ENCODE measurements around the gene VSNL1. TPM values are rescaled to one million over a fixed set of nuclear protein-coding genes. Genes with fewer than 3 reads are reported as not detected.

VSNL1 gene
- total RNA-seq, 1 donor from 2014 or later: 0.13 TPM

DNA sequence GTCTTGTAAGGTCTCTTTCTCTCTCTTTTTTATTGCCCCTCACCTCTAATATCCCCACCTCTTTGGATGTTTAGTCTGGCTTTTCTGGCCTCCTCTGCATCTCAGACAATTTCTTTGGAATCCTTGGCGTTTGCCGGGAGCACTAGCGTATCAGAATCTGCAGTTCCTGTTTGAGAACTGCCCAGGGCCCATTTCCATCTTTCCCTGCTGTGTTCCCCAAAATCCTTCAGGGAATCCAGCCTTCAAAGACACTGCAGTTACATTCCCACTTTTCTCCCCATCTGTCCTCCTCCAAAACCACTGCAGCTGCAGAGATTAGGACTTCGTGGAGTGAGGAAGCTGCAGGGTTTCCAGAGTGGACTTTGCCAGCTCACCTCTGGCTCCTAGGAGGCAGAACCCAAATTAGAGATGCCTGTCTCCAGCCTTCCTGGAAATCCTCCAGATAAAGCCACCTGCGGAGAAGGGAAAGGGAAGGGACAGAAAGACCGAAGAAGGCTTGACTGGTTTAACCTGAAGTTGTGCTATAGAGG is 2.7 kb downstream of the VSNL1 start:
- TF ChIP-seq, protein P1, sequence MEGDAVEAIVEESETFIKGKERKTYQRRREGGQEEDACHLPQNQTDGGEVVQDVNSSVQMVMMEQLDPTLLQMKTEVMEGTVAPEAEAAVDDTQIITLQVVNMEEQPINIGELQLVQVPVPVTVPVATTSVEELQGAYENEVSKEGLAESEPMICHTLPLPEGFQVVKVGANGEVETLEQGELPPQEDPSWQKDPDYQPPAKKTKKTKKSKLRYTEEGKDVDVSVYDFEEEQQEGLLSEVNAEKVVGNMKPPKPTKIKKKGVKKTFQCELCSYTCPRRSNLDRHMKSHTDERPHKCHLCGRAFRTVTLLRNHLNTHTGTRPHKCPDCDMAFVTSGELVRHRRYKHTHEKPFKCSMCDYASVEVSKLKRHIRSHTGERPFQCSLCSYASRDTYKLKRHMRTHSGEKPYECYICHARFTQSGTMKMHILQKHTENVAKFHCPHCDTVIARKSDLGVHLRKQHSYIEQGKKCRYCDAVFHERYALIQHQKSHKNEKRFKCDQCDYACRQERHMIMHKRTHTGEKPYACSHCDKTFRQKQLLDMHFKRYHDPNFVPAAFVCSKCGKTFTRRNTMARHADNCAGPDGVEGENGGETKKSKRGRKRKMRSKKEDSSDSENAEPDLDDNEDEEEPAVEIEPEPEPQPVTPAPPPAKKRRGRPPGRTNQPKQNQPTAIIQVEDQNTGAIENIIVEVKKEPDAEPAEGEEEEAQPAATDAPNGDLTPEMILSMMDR (IDR thresholded peaks at IDR 0.05; ENCODE audit: insufficient read depth, low read length, poor library complexity, severe bottlenecking): no peak
- Histone ChIP-seq H3K4me3 (ENCODE audit: low read depth, low read length) (no peak overlapping the region), H3K36me3 (ENCODE audit: control insufficient read depth, insufficient read depth, low read length) (no peaks in the 10 kb centered on the region), H3K27me3 (ENCODE audit: control insufficient read depth, insufficient read depth, low read length) (peaks cover 3% of the 10 kb centered on the region)
- DNase-seq (ENCODE audit: low read depth): no peak

DNA sequence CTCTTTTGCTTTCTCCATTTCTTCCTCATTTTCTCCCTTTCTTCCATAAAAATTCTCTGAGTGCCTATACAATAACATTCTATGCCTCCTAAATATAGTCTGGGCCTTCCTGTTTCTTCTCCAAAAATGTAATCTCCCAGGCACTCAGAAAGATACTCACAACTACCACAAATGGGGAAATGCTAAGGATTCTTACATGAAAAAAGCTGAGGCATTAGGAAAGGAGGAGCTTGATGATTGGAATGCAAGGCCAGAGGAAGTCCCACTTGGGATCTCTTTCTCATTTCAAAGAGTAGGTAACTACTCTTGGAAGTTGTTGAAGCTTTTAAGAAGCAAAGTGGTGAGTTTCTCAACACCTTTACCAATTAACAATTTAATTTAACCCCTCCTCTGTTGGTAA is 3.4 kb downstream of the VSNL1 start:
- Histone ChIP-seq H3K36me3 (ENCODE audit: control insufficient read depth, insufficient read depth, low read length) (no peaks in the 10 kb centered on the region), H3K4me3 (ENCODE audit: low read depth, low read length) (no peak overlapping the region), H3K27me3 (ENCODE audit: control insufficient read depth, insufficient read depth, low read length) (peaks cover 3% of the 10 kb centered on the region)
- TF ChIP-seq, protein P1 (IDR thresholded peaks at IDR 0.05; ENCODE audit: insufficient read depth, low read length, poor library complexity, severe bottlenecking): no peak
- DNase-seq (ENCODE audit: low read depth): no peak

DNA sequence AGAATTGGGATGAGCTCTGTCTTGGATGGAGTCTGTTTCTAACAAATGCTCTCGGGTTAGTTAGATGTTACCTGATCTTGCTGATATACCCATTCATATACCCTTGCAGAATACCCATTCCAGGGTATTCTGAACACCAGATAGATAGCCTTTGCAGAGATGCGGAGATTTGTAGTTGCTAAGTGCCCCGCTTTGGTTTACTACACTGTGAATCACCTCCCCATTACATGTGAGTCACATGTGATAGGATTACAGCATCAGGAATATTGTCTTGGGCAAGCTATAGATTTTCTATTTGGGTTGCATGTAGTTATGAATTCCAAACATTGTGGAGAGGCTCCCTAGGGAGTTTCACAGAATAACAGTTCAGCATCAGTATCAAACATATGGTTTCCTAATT is 3.8 kb downstream of the VSNL1 start:
- DNase-seq (ENCODE audit: low read depth): no peak
- Histone ChIP-seq H3K27me3 (ENCODE audit: control insufficient read depth, insufficient read depth, low read length) (peaks cover 3% of the 10 kb centered on the region), H3K4me3 (ENCODE audit: low read depth, low read length) (no peak overlapping the region), H3K36me3 (ENCODE audit: control insufficient read depth, insufficient read depth, low read length) (no peaks in the 10 kb centered on the region)
- TF ChIP-seq, protein P1 (IDR thresholded peaks at IDR 0.05; ENCODE audit: insufficient read depth, low read length, poor library complexity, severe bottlenecking): no peak

DNA sequence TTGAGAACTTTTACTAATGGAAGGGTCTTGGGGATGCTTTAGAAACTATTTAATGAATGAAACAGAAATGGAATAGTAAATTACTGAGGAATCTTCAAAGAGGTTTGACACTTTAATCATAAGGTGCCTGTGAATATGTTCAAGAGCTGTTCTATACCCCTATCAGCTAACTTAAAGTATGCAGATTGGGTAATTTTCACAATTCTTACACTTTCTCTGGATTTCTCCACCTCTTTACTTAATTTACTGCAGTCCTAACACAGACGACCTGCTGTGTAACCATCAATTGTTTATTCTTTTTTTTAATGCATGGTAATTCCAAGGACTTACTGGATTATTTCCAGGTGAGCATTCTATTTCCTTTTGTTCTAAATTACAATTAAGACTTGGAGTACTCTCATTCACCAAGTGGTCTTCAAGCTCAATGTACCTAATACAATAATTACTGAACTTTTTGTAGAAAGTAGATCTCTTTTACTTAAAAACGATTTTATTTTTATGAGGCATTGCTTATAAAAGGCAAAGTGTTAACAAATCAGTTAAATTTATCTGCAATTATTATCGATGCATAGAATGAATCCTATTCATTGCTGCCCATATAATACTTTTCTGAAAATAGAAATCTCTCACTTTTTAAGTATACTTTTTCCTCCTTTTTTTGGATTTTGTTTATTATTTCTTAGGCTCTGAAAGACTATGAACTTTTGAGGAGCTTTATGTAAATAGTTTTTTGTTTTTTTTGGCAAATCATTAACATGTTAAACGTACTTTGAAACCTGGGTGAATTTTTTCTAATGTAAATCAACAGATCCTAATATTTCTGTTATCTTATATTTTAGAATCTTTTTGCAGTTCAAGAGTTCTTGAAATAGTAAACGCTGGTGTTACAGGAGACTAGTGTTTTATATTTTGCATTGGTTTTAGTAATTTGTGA is 5.5 kb downstream of the VSNL1 start:
- Histone ChIP-seq H3K27me3 (ENCODE audit: control insufficient read depth, insufficient read depth, low read length) (peaks cover 3% of the 10 kb centered on the region), H3K36me3 (ENCODE audit: control insufficient read depth, insufficient read depth, low read length) (no peaks in the 10 kb centered on the region), H3K4me3 (ENCODE audit: low read depth, low read length) (no peak overlapping the region)
- TF ChIP-seq, protein P1 (IDR thresholded peaks at IDR 0.05; ENCODE audit: insufficient read depth, low read length, poor library complexity, severe bottlenecking): no peak
- DNase-seq (ENCODE audit: low read depth): no peak

DNA sequence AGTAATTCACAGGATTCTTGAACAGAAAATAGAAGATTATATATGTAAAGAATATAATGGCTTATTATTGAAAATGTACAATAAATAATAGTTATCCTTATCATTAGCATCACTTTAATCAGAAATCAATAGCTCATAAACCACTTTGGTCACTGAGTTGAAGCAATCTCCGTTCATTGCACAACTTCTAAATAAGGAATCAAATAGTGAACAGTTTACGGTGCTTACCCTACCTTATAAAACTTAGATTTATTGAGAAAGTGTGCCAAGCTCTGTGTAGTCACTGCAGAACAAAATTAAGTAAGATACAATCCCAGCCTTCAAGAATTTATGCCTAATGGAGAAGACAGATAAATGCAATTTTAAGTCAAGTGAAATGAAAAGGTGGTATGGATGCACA is 6.7 kb downstream of the VSNL1 start:
- Histone ChIP-seq H3K36me3 (ENCODE audit: control insufficient read depth, insufficient read depth, low read length) (no peaks in the 10 kb centered on the region), H3K27me3 (ENCODE audit: control insufficient read depth, insufficient read depth, low read length) (peaks cover 3% of the 10 kb centered on the region), H3K4me3 (ENCODE audit: low read depth, low read length) (no peak overlapping the region)
- TF ChIP-seq, protein P1 (IDR thresholded peaks at IDR 0.05; ENCODE audit: insufficient read depth, low read length, poor library complexity, severe bottlenecking): no peak
- no peak for DNase-seq (ENCODE audit: low read depth)
